Hepatocyte (in vitro differentiated cells): ENCODE results near the gene GNAI2. TPM values are rescaled to one million over a fixed set of nuclear protein-coding genes. Genes with fewer than 3 reads are reported as not detected.
"Not testable (repeated sequence)": the region's sequence is repeated elsewhere in the genome, so short reads cannot be mapped to it uniquely, and the experiment has no call there.

Source experiments
- DNase-seq: peaks from one replicate; pipeline ENCODE4 v3.0.0-alpha.2; 2016; ENCODE audit warnings: low spot score
- H2AFZ ChIP-seq: fragments of 200-600 bp; sonication (generic); 2 replicates; pipeline ENCODE4 v1.6.0; 2016; ENCODE audit warnings: antibody characterized with exemption, mild to moderate bottlenecking
- H3K27ac ChIP-seq: fragments of 200-600 bp; sonication (generic); 2 replicates; pipeline ENCODE4 v1.5.1; 2016; ENCODE audit warnings: mild to moderate bottlenecking
- H3K27me3 ChIP-seq: fragments of 200-600 bp; sonication (generic); 2 replicates; pipeline ENCODE4 v1.6.1; 2016
- H3K36me3 ChIP-seq: fragments of 200-600 bp; sonication (generic); replicated peaks from 2 replicates; pipeline ENCODE4 v1.5.1; 2016; ENCODE audit warnings: low read depth; ENCODE audit not compliant: insufficient read depth
- H3K4me1 ChIP-seq: fragments of 200-600 bp; sonication (generic); 2 replicates; pipeline ENCODE4 v1.5.1; 2016; ENCODE audit warnings: mild to moderate bottlenecking, moderate library complexity; ENCODE audit not compliant: insufficient read depth
- H3K4me2 ChIP-seq: fragments of 200-600 bp; sonication (generic); 2 replicates; pipeline ENCODE4 v1.6.0; 2016
- H3K4me3 ChIP-seq: fragments of 200-600 bp; sonication (generic); 2 replicates; pipeline ENCODE4 v1.5.1; 2016; ENCODE audit warnings: mild to moderate bottlenecking
- H3K79me2 ChIP-seq: fragments of 200-600 bp; sonication (generic); 2 replicates; pipeline ENCODE4 v1.6.0; 2017; ENCODE audit warnings: mild to moderate bottlenecking
- H3K9me2 ChIP-seq: fragments of 200-600 bp; sonication (generic); replicated peaks from 2 replicates; pipeline ENCODE4 v1.6.0; 2017; ENCODE audit warnings: mild to moderate bottlenecking; ENCODE audit not compliant: insufficient read depth
- H3K9me3 ChIP-seq: fragments of 200-600 bp; sonication (generic); 2 replicates; pipeline ENCODE4 v1.5.1; 2016; ENCODE audit warnings: low read depth, mild to moderate bottlenecking
- H4K20me1 ChIP-seq: fragments of 200-600 bp; sonication (generic); 2 replicates; pipeline ENCODE4 v1.6.0; 2016; ENCODE audit warnings: mild to moderate bottlenecking; ENCODE audit not compliant: insufficient read depth, poor library complexity, severe bottlenecking
- CTCF ChIP-seq: fragments of 200-600 bp; sonication (generic); IDR thresholded peaks from 2 replicates; pipeline ENCODE4 v1.5.1; 2016; ENCODE audit warnings: antibody characterized with exemption, mild to moderate bottlenecking; ENCODE audit not compliant: poor library complexity
- EZH2 ChIP-seq: fragments of 200-600 bp; sonication (generic); IDR thresholded peaks from 2 replicates; pipeline ENCODE4 v1.6.1; 2016; ENCODE audit warnings: antibody characterized with exemption, mild to moderate bottlenecking, borderline replicate concordance
- EZH2phosphoT487 ChIP-seq: fragments of 200-600 bp; sonication (generic); IDR thresholded peaks from one replicate; pipeline ENCODE4 v1.6.1; 2018; ENCODE audit warnings: antibody characterized with exemption, mild to moderate bottlenecking, low read depth, moderate library complexity; ENCODE audit not compliant: unreplicated experiment, severe bottlenecking
- WGBS: methylation state at CpG from one replicate; pipeline ENCODE4 v1.1.6; 2016; ENCODE audit warnings: low lambda C conversion rate; ENCODE audit errors: missing lambda C conversion rate; 5-methylcytosine and 5-hydroxymethylcytosine counted together
- polyA plus RNA-seq: library from polyadenylated mRNA; unstranded; fragments of >200 nt; fragmentation: Nextera tagmentation; extraction: Ambion mirVana; gene quantifications from 2 replicates; pipeline ENCODE4 v1.2.1, GENCODE V29; 2016
- total RNA-seq: library from RNA; depleted of rRNA; stranded (reverse); fragments of >200 nt; gene quantifications from 2 replicates; pipeline ENCODE4 v1.2.3, GENCODE V29; 2014

GNAI2 gene
- total and polyA plus RNA-seq, 2 experiments from 2014 or later, result 103 to 233 TPM

DNA sequence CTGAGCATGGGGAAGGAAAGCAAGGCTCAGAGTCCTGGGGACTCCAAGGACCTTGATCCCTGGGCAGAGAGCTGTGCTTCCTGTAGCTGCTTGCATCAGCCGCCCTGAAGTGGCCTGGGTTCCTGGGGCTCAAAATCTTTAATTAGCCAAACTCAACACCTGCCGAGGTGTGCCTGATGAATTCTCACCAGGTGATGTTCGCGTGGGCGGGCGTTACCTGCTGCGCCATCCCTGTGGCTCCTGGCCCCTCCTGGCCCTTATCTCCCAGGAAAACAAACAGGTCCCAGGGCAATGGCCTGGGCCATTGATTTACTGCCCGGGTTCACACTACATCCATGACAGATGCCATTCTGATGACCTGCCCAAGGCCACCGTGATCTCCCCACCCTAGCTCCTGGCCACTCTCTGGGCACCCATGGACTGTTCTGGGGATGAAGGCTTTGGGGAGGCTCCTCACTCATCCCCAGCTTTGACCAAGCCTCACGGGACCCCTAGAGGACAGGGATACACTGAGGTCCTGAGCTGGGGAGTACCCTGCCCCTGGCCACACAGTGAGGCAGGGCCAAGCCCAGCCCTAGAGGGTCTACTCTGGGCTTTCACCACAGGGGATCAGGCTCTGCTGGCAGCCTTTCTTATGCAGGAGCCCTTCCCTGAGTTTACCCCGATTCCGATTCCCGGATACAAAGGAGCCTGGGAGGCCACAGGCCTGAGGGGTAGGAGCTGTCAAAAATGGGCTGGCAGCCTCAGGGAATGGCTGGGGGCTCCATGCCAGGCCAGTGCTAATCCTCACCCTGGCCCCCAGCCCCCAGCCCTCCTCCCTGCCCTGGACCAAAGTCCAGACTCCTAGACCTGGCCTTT lies 25.3 kb upstream of the GNAI2 start:
- Histone ChIP-seq H3K27me3 (peaks cover 15% of the 10 kb centered on the region), H2AFZ (no peak overlapping the region), H3K4me3 (no peak overlapping the region), H3K27ac (peak overlapping the region; percentile 79), H3K4me2 (no peak overlapping the region), H3K9me3 (no peaks in the 10 kb centered on the region), H3K9me2 (no peaks in the 10 kb centered on the region), H3K79me2 (no peaks in the 10 kb centered on the region), H3K36me3 (no peaks in the 10 kb centered on the region), H4K20me1 (no peaks in the 10 kb centered on the region), H3K4me1 (peaks cover under 1% of the 10 kb centered on the region)
- TF ChIP-seq EZH2phosphoT487, result no peak
- no peak for TF ChIP-seq EZH2
- no peak for TF ChIP-seq CTCF
- 78% methylated on average over 13 of the region's 13 CpGs for WGBS
- peak; percentile 75 for DNase-seq

DNA sequence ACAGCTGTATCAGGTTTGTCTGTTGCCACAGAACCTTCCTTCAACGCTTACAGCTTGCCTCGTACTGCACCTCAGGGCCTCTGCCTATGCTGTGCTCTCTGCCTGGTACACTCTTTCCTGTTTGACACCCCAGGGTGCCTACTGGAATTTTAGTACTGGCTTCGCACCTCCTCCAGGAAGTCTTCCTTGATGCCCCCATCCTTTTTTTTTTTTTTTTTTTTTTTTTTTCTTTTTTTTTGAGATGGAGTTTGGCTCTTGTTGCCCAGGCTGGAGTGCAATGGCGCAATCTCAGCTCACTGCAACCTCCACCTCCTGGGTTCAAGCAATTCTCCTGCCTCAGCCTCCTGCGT lies 24.7 kb upstream of the GNAI2 start:
- WGBS, result 88% methylated on average over 5 of the region's 5 CpGs
- H3K4me2 ChIP-seq, result not testable (repeated sequence)

DNA sequence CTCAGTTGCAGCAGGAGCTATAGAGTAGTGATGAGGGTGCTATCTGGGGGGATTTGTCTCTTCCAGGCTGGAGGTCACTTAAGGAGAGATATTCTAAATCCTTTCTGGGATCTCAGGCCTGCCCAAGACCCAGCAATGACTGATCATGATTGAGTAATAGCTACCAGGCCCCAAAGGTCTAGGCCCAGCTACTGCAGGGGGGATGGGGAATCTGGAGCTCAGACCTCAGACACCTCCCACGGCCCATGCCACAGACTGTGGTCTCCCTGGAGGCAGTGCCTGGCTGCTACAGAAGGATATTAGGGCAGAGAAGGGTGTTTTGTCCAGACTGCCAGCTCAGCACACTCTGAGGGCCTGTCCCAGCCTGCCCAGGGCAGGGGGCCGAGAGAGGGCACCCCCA lies 24.1 kb upstream of the GNAI2 start:
- DNase-seq, result no peak
- Histone ChIP-seq H4K20me1 (no peaks in the 10 kb centered on the region), H3K9me3 (no peaks in the 10 kb centered on the region), H3K79me2 (no peaks in the 10 kb centered on the region), H3K9me2 (no peaks in the 10 kb centered on the region), H3K27ac (no peak overlapping the region), H3K4me3 (no peak overlapping the region), H3K36me3 (no peaks in the 10 kb centered on the region), H3K27me3 (peaks cover 3% of the 10 kb centered on the region), H3K4me1 (no peaks in the 10 kb centered on the region), H2AFZ (no peak overlapping the region), H3K4me2 (no peak overlapping the region)
- 68% methylated on average over 2 of the region's 2 CpGs for WGBS
- no peak for TF ChIP-seq EZH2
- TF ChIP-seq CTCF, result no peak
- no peak for TF ChIP-seq EZH2phosphoT487

More for the DNA sequence above, 24.7 kb upstream of the GNAI2 start:
- H3K9me2 ChIP-seq, H2AFZ ChIP-seq, DNase-seq, H3K36me3 ChIP-seq, H3K9me3 ChIP-seq, H4K20me1 ChIP-seq, H3K4me3 ChIP-seq, H3K27me3 ChIP-seq, H3K4me1 ChIP-seq, H3K79me2 ChIP-seq: not testable (repeated sequence)
- H3K27ac ChIP-seq, result peak overlapping the region; percentile 79

GRCh38 chr3:50212502-50212901 lies 23.5 kb upstream of the GNAI2 start:
- Histone ChIP-seq H3K79me2 (no peaks in the 10 kb centered on the region), H3K27ac (no peak overlapping the region), H3K9me2 (no peaks in the 10 kb centered on the region), H3K4me2 (no peak overlapping the region), H3K36me3 (no peaks in the 10 kb centered on the region), H3K4me3 (no peak overlapping the region), H3K9me3 (no peaks in the 10 kb centered on the region), H3K4me1 (no peaks in the 10 kb centered on the region), H2AFZ (no peak overlapping the region), H3K27me3 (no peaks in the 10 kb centered on the region), H4K20me1 (no peaks in the 10 kb centered on the region)
- WGBS, result 92% methylated on average over 4 of the region's 4 CpGs
- DNase-seq, result no peak
- no peak for TF ChIP-seq CTCF
- TF ChIP-seq EZH2phosphoT487, result no peak
